ENCODE results near the gene MYO10.

DNA sequence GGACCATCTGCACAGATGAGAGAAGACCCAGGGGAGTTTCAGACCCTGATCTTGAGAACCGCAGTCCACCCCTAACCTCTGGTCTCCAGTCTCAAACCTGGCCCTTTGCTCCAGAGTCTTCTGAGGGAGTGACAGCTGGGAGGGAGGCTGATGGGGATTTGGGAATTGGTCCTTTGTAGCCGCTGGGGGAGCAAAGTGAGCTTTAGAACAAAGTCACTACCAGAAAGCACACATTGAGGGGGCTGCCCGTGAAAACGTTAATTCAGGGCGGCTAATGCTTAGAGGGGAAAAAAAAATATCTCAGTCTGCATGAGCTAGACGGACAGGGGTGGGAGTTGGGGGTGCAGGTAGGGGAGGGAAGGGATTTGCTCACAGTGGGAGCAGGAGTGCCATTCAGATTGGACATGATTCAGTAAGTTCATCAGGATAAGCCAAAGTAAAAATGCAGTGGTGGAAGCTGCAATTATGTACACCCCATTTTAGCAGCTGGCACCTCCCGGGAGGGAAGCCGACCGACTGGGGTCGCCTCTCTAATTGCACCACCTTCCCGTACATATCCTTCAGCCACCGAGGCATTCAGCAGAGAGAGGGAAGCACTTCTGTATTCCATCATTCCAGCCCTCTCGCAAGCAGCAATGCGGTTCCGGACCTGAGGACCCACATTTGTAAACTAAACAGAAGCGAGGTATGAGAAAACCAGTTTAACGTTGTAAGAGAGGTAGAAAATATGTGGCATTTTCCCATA is 195.8 kb downstream of the MYO10 start:
- no peak for TF ChIP-seq EGR1 (IDR thresholded peaks at IDR 0.05)
- TF ChIP-seq, protein P1, sequence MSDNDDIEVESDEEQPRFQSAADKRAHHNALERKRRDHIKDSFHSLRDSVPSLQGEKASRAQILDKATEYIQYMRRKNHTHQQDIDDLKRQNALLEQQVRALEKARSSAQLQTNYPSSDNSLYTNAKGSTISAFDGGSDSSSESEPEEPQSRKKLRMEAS (IDR thresholded peaks at IDR 0.05): no peak
